ENCODE measurements around the gene CACNA1F.

CACNA1F gene

DNA sequence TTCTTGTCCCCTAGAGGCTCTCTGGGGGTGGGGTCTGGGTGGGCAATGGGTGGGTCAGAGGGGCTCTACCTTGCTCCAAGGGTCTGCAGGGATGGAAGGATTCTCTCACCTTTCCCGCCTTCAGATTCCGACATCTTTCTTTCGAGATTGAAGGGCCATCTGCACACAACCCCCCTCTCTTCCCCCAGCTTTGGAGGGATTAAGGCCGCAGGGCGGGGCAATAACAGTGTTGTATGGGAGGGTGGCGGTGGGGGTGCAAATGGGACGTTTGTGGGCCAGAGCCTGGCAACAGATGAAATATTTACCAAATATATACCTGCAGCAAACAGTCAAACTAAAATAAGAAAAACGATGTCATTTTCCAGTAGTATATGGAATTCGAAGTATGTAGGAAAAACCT is at the start of gene CACNA1F:
CACNA1F (minus strand) TSS at position 165 of the 400 bp plus-strand sequence; CDS start at position 134, 31 bp downstream.
- no peak for DNase-seq

DNA sequence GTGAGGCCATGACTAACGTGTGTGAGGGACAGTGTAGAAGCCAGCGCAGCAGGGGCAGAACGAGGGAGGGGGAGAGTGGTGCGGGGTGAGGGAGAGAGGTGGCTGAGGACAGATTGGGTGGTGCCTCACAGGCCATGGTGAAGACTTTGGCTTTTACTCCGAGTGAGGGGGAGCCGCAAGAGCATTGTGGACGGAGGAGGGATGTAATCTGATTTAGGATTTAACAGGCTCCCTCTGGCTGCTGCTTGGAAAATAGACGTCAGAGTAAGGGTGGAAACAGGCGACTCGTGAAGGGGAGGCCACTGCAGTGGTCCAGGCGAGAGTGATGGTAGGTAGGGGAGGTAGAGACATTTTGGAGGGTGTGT is 49.5 kb upstream of the CACNA1F start:
- DNase-seq = no peak

DNA sequence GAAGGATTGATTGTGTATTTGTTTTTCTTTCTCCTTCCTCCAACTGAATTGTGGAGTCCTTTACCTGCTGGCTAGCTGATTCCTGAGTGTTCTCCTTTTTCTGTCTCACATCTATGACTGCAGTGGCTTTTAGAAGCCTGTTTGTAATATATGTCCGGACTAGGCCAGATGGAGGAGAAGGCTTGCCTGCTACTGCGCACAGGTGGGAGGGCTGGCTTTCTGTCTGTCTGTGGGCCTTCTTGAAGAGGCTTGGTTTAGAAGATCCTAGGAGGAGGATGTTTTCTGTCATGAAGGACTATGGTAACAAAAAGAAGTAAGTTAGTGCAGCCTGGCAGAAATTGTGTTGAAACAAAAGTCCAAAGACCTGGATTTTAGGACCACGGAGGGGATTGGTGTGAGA is 44.9 kb upstream of the CACNA1F start:
- DNase-seq = no peak

DNA sequence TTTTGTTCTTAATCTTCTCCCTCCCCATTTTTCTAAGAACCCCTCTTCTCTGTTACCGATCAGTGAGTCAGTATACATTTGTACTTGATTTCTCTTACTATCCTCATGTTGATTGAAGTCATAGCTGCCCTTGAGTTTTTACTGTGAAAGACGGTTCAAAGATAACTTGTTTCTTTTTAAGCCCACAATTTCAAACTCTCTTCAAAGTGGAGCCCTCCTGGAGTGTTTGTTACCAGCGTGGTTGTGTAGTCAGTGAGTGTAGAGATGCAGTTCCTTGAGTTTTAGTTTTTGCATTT is 44.3 kb upstream of the CACNA1F start:
- no peak for DNase-seq

DNA sequence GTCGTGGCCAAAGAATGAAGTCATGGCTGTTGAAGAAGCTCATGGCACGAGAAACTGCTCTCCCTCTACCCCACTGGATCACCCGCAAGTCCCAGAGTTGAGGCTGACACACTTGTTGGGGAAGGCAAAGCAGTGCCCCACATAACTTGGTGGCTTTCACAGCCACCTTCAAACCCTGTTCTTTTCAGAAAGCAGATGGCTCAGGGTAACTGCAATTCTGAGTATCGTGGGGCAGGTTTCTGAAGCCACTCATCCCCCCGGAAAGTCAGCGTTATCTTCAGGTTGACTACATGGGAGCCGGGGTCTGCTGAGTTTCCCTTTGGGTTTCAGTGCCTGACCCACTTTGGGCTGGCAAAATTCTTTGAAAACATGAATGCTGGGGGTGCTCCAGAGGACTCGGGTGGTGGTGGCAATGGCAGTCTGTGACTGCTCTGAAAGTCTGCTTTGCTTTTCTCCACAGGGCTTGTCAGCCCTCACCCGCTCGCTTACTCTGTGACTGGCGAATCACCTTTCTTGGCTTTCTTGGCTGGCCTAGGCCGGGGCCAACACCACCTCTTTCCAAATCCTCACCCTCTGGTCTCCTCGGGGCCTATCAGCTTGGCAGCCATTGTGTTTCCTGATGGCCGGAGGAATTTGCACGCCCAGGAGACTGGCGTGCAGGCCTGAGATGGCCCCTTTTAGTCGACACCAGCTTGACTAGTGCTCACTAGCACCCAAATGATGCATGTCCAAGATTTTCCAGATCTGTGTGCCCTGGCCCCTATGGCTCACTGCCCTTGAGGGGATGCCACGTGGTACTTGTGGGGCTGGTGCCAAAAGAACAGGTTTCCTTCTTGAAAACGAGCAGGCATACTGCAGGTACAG is 43.8 kb upstream of the CACNA1F start:
- no peak for DNase-seq

DNA sequence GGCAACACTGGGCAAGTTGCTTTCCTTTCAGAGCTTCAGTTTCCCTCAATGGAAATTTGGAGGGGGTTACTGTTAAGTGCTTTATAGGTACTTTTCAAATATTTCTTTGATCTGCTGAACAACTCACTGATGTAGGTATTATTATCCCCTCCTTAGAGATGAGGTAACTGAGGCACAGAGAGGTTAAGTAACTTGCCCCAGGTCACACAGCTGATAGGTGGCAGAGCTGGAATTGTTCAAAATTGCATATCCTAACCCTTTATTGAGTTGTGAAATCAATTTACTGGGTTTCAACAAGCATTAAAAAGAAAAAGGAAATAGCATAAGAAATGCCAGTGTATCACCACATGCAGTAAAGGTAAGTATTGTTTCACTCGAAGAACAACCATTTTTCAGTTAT is 43.1 kb upstream of the CACNA1F start:
- no peak for DNase-seq

DNA sequence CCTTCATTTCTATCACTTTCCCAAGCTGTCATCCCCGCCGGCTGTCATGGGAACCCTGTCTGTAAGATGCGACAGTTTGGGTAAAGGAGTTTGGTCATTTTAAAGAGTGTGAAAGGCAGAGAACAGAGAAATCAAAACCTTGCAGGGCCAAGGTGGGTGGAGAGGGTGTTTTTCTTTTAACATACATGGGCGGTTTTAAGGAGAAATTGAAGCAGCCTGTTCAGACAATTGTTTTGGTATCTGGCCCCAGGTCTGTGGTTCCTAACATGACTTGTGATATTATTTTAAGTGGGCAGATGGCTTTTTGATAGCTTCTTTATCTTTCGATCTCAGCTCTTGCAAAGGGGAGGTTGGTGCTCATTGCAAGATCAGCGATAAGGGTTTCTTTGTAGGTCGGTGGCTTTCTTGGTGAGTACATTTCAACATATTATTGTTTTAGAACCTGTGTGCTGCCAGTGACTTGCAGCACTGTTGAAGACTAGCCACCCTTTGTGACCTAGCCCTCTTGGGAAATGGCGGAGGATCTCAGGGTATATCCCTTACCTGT is 40.1 kb upstream of the CACNA1F start:
- peak; percentile 28 for DNase-seq

DNA sequence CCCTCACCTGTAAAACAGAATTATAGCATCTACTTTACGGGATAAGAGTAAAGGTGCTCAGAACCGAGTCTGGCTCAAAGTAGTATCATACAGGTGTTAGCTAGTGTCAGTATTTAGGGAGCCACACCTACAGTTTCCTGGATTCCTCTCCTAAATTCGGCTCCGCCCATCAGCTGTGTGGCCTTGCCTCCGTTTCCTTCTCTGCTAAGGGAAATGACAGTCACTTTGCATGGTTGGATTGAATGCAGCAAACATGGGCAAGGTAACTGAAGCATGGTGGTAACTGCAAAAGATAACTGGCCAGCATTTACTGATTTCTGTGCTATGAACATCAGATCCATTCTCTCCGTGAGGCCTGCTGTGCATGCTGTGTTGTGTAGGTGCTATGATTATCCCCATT is 39.3 kb upstream of the CACNA1F start:
- no peak for DNase-seq

DNA sequence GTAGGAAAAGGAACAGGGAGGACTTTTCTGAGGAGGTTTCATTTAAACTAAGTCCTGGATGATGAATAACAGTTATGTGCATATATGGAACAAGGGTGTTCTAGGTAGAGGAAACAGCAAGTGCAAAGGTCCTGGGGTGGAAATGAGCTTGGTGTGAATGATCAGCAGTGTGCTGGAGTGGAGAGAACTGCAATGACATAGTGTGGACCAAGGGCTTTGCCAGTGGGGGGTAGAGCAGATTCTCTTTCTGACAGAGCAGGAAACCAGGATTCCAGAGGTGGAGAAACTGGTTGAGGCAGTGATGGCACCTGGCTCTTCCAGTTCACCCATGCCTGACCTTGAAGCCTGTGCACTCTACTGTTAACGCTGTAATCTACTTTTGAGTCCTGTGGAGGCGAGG is 38.2 kb upstream of the CACNA1F start:
- DNase-seq = no peak

DNA sequence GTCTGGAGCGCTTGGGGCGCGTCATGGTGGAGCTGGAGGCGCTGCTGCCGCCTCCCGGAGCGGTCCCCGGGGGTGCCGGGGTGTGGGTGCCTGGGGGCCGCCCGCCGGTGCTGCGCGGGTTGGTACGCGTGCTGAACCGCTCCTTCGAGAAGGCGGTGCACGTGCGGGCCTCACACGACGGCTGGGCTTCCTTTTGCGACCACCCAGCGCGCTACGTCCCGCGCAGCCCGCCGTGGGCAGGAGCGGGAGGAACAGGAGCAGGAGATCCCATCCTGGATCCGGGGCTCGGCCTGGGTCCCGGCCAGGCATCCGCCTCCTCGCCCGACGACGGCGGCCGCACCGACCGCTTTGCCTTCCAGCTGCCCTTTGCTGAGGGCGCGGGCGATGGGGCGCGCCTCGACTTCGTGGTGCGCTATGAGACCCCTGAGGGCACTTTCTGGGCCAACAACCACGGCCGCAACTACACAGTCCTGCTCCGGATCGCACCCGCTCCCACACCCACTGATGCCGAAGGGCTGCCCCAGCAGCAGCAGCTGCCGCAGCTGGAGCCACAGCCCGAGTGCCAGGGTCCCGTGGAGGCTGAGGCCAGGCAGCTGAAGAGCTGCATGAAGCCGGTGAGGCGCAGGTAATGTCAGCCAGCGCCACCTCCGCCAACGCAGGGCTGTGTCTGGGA is 37.2 kb upstream of the CACNA1F start:
- DNase-seq = no peak

DNA sequence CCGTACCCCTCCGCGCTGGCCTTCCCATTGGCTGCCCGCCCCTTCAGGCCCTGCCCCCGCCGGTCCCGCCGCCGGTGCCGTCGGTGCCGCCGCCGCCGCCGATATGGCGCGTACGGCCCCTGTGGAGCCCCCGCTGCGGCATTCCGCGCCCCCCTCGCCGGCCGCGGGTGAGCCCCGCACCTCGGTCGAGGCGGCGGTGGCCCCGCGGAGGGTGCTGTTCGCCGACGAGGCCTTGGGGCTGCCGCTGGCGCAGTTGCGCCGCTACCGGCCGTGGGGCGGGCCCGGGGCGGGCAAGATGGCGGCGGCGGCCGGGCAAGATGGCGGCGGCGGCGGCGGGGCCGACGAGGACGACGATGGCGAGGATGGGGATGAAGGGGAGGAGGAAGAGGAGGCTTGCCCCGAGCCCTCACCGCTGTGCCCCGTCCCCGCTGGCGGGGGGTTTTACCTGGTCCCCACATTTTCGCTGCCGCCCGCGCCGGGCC is 36.7 kb upstream of the CACNA1F start, which contains the start of gene PPP1R3F:
PPP1R3F (plus strand) TSS at position 27 of the 482 bp plus-strand sequence; CDS start at position 104, 77 bp downstream.
- DNase-seq = no peak

DNA sequence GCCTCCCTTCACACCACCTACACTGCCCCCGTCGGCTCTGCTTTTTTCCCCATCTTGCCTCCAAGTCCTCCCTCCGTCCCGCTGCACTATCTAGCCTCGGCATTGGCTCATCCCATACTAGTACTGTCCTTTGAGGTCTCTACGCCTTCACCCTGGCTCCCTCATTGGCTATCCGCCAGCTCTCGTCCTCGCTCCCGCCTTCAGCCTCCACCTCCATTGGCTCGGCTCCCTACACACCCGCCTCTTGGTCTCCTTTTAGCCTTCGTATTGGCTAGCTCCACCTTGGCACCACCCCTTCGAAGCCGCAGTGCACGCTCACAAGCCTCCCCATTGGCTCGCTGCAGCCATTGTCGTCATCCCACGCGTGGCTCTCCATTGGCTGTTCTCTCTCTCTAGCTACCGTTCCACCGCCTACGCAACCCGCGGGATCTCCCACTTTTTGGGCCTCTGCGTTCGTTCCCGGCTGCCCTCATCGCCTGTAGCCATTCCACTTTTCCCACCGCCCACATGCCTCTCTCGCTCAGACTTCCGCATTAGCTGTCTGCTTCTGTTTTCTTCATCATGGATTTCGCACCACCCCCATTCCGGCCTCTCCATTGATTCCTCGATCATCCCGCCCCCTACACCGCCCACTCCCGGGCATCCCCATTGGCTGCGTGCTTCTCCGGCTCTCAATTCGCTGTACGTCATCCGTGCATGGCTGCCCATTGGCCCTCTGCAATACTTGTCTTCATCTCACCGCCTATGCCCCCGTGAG is 36.0 kb upstream of the CACNA1F start:
- DNase-seq = peak; percentile 98

DNA sequence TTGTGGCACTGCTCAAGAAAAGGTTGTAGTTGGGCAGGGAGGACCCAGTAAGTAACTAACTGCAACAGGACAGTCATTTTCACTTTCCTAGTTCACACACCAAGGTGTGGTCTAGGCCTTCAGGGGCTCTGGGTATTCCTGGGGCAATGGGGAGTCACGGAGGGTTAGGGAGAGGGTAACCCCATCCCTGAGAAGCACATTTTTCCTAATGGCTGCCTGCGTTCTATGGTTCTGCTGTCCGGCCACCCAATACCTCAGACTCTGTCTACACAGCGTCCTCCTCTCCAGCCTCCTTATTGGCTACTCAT is 35.5 kb upstream of the CACNA1F start:
- no peak for DNase-seq

DNA sequence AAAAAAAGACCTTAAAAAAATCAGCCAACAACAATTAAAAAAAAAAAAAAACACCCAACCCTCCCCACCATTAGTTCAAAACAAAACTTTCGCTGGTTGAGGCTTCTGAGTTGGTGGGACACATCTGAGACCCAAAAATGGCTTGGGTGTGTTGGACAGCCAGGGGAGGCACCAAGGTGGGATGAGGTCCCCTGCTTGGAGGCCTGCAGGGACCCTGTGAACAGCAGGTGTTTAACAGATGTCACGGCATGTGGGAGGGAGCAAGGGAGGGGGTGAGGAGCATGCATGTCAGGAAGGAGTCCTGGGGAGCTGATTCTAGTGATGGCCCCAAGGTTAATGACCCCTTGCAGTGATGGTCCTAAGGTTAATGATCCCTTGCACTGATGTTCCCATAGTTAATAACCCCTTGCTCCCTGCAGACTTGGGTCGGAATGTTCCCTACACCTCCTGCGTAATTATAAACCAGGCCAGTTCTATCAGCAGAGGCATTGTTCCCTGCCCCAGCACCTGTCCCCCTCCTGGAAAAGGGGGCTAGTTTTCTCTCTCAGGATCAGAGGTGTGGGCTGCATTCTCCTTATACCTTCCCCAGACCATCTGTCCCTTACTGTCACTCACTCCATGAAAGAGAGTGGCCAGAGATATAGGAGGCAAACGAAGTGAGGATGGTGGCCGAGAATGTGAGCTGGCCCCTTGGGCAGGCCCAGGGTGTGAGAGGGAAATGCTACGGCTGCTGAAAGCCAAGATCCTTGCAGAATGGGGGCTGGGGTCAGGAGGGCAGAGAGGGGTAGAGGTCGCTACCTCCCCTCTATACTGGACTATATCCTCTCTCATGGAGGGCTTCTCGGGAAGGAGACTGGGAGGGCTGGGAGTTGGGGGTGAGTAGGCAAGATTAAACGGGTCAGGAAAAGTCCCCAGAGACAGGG is 33.6 kb upstream of the CACNA1F start:
- no peak for DNase-seq

DNA sequence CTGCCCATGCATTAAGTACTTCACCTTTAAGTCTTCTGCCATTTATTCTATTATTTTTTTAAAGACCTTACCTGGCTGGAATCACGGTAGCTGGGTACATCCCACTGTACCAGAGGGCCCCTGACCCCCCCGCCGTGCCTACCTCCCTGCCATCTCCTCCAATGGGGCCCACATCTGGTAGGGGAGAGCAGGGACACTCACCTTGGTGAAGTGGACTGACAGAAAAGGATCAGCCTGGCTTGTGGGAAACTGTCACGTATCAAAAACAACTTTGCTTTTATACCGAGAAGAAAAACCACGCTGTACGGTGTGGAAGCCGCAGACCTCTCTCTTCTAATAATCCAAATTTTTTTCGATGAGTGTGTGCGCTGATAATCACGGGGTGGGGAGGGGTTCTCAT is 31.3 kb upstream of the CACNA1F start, which contains the start of gene FOXP3:
FOXP3 (minus strand) TSS at position 251 of the 400 bp plus-strand sequence. CDS start 6,205 bp downstream, outside the sequence.
- no peak for DNase-seq

DNA sequence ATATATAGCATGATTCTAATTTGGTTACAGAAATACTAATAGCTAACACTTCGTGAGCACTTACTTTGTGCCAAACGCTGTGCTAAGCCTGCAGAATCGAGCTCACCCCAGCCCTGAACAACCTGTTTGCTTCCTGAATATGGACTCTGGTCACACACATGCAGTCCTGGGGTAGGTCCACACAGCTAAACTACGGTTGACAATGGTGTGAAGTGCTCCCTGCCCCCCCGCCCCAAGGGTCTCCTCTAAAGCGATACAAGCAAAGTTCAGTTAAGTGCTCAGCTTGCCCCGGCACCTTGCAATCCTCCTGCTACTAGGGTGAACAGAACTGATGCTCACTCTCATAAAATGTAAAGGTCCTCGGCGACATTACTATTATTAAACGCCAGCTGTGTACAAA is 30.5 kb upstream of the CACNA1F start:
- no peak for DNase-seq

DNA sequence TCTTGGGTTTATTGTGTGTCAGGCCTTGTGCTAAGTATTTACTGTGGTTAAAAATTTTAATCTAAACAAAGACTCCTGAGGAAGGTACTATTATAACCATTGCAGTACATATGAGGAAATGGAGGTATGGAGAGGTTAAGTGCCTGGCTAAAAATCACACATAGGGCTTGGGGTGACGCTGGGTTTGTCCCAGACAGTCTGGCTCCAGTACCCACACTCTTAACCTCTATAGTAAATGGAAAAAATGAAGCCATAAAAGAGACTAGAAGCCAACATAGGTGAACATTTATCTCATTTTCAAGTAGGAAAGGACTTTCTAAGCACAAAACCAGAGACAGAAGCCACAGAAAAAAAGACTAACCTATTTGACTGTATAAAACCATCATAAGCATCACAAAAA is 29.5 kb upstream of the CACNA1F start:
- no peak for DNase-seq

DNA sequence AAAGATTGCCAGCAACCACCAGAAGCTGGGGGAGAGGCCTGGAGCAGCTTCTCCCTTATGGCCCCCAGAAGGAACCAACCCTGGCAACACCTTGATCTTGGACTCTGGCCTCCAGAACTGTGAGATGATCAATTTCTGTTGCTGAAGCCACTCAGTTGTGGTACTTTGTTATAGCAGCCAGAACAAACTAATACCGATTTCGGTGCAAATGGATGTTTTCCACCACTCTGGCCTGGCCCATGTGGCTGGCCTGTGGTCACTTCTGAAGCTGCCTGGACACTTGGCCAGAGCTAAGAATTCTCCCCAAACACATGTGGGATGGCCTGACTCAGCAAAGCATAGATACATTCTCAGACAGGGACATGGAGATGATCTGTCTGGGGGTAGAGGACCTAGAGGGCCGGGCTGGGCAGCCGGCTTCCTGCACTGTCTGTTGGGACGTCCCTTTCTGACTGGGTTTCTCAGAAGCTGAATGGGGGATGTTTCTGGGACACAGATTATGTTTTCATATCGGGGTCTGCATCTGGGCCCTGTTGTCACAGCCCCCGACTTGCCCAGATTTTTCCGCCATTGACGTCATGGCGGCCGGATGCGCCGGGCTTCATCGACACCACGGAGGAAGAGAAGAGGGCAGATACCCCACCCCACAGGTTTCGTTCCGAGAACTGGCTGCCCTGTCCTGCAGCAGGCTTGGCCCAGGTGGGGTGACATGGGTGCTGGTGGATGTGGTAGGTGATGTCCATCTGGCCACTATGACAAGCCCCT is 27.3 kb upstream of the CACNA1F start:
- no peak for DNase-seq

DNA sequence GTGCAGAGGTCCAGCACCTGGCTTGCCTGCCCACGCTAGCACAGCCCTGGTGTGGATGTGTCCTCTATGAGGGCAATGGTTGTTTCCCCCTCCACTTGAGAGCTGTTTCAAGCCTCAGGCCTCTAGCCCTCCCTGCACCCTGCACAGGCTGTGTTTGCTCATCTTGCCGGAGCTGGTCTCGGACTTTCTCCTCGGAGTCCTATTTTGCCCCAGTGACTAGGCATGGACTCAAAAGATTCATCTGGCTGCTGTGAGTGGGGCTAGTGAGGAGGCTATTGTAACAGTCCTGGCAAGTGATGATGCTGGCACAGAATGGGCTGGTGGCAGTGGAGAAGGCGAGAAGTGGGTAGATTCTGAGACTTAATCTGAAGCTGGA is 25.6 kb upstream of the CACNA1F start:
- DNase-seq = no peak

DNA sequence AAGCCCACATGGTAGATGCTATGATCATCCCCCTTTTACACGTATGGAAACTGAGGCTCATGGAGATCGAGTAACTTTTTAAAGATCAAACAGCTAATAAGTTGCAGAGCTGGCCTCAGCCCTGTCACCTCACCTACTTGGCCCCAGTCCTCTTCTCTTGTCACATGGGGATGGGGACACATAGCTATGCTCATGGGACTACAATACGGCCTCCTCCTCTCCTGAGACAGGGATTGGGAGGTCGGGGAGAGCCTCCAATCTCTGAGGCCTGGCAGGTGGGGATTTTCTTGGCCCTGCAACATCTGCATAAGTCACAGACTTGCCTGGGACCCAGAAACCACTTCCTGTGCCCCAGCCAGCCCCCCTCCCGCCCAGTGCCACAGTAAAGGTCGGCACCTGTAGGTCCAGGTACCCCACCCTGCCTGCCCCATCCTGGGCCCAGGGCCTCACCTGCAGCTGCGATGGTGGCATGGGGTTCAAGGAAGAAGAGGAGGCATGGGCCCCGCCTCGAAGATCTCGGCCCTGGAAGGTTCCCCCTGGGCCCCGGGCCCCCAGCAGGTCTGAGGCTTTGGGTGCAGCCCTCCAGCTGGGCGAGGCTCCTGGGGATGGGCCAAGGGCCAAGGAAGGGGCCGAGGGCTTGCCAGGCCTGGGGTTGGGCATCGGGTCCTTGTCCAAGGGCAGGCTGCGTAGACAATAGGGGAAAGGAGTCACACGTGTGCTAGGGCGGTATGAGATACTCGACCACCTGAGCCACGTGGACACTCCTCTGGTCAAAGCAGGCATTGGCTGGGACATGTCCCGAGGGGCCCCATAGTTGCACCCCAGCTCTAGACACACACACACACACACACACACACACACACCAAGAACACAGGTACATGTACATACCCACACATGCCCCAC is 25.0 kb upstream of the CACNA1F start:
- no peak for DNase-seq
